GM12878 (cell line): ENCODE data around the gene KCTD17. TPM values are rescaled to one million over a fixed set of nuclear protein-coding genes. Genes with fewer than 3 reads are reported as not detected.

Experiments used
- ATAC-seq: fragments of 200-7000 bp; cut with Tn5 transposase; 3 replicates; pipeline ENCODE4 v1.9.1; 2020; ENCODE audit warnings: mild to moderate bottlenecking, moderate library complexity
- BruUV-seq: library from RNA; stranded (reverse); fragments of 400-500 nt; replicated peaks from 2 replicates; lab custom pipeline; 2021; lab: Mats Ljungman, UMichigan
- CTCF ChIA-PET: fragments of 300-600 bp; sonication (Branson Sonifier 250); formaldehyde crosslinking; extraction: SDS; loops from one replicate; lab custom pipeline; 2021; ENCODE audit warnings: inconsistent platforms; lab: Yijun Ruan, JAX
- POLR2A ChIA-PET: fragments of 350-600 bp; formaldehyde crosslinking; extraction: SDS; loops from one replicate; lab custom pipeline; 2021; ENCODE audit warnings: inconsistent platforms; lab: Charles Lee
- RAD21 ChIA-PET: fragments of 300-600 bp; sonication (Branson Sonifier 250); formaldehyde crosslinking; loops from one replicate; lab custom pipeline; 2023; ENCODE audit warnings: antibody characterized with exemption; ENCODE audit not compliant: unreplicated experiment; lab: Charles Lee
- SMC1A ChIA-PET: fragments of 300-600 bp; sonication (Branson Sonifier 250); formaldehyde crosslinking; loops from one replicate; lab custom pipeline; 2023; ENCODE audit not compliant: unreplicated experiment, uncharacterized antibody; lab: Charles Lee
- DNase-seq: peaks from one replicate; pipeline ENCODE4 v3.0.0-alpha.2; 2011; ENCODE audit warnings: low read depth, low spot score
- FAIRE-seq: peaks from 3 replicates; lab custom pipeline; 2011; peaks lifted over from hg19 to GRCh38; lab: Jason Lieb, UNC
- H2AFZ ChIP-seq: 2 replicates; pipeline ENCODE4 v1.6.0; 2011; ENCODE audit warnings: low read depth, low read length, control low read depth; ENCODE audit not compliant: control insufficient read depth
- H3K27ac ChIP-seq: 2 replicates; pipeline ENCODE4 v1.5.1; 2011; ENCODE audit warnings: control low read depth; ENCODE audit not compliant: control insufficient read depth, insufficient read depth
- H3K27me3 ChIP-seq, 2 experiments: replicated peaks in 1 of 2; 2 replicates each; pipeline versions ENCODE4 v1.6.0 to v1.6.1; 2011; ENCODE audit warnings: low read length in 1 of 2; ENCODE audit not compliant: control insufficient read depth in 2 of 2, insufficient read depth in 2 of 2
- H3K36me3 ChIP-seq, 2 experiments: 2 replicates each; pipeline ENCODE4 v1.5.1; 2011; ENCODE audit warnings: low read length in 1 of 2; ENCODE audit not compliant: control insufficient read depth in 2 of 2, insufficient read depth in 2 of 2
- H3K4me1 ChIP-seq: 2 replicates; pipeline ENCODE4 v1.6.1; 2011; ENCODE audit warnings: mild to moderate bottlenecking, low read length, moderate library complexity, mixed read lengths; ENCODE audit not compliant: control insufficient read depth, insufficient read depth
- H3K4me2 ChIP-seq: 2 replicates; pipeline ENCODE4 v1.6.0; 2011; ENCODE audit warnings: control low read depth; ENCODE audit not compliant: control insufficient read depth, insufficient read depth
- H3K4me3 ChIP-seq: fragments of 200-600 bp; sonication (generic); 2 replicates; pipeline ENCODE4 v1.5.1; 2016
- H3K79me2 ChIP-seq: 2 replicates; pipeline ENCODE4 v1.6.0; 2011; ENCODE audit warnings: low read length; ENCODE audit not compliant: control insufficient read depth, insufficient read depth
- H3K9ac ChIP-seq: 2 replicates; pipeline ENCODE4 v1.8.0; 2011; ENCODE audit warnings: low read length, control low read depth, mixed read lengths; ENCODE audit not compliant: control insufficient read depth, insufficient read depth
- H3K9me3 ChIP-seq: replicated peaks from 3 replicates; pipeline ENCODE4 v1.5.1; 2011; ENCODE audit warnings: mild to moderate bottlenecking, low read length; ENCODE audit not compliant: control insufficient read depth, insufficient read depth
- H4K20me1 ChIP-seq: 2 replicates; pipeline ENCODE4 v1.6.0; 2011; ENCODE audit not compliant: control insufficient read depth, insufficient read depth
- CEBPB ChIP-seq, 2 experiments: fragments of 150-350 bp in 1 of 2; IDR thresholded peaks; 2 replicates each; pipeline ENCODE4 v1.6.1; 2012 to 2014; ENCODE audit warnings: low read depth in 2 of 2, low read length in 2 of 2, borderline replicate concordance in 1 of 2, inconsistent platforms in 1 of 2
- FOXK2 ChIP-seq: fragments of 450-650 bp; IDR thresholded peaks from 2 replicates; pipeline ENCODE4 v1.6.1; 2017; ENCODE audit warnings: mild to moderate bottlenecking, moderate library complexity
- IKZF1 ChIP-seq: fragments of 450-650 bp; conservative IDR thresholded peaks from 2 replicates; pipeline ENCODE4 v1.6.1; 2017; ENCODE audit warnings: antibody characterized with exemption, mild to moderate bottlenecking
- MEF2A ChIP-seq: IDR thresholded peaks from 2 replicates; pipeline ENCODE4 v1.6.1; 2011; ENCODE audit warnings: low read depth, mild to moderate bottlenecking, low read length, moderate library complexity; ENCODE audit not compliant: insufficient read depth
- RBBP5 ChIP-seq: fragments of 200-600 bp; sonication (generic); conservative IDR thresholded peaks from 2 replicates; pipeline ENCODE4 v1.6.1; 2016
- SIX5 ChIP-seq: IDR thresholded peaks from 2 replicates; pipeline ENCODE4 v1.6.1; 2011; ENCODE audit warnings: mild to moderate bottlenecking, low read depth, low read length, moderate library complexity; ENCODE audit not compliant: severe bottlenecking
- SUPT20H ChIP-seq: IDR thresholded peaks from 2 replicates; pipeline ENCODE4 v1.6.1; 2011; ENCODE audit warnings: low read depth, mild to moderate bottlenecking, low read length, moderate library complexity, borderline replicate concordance; ENCODE audit not compliant: control insufficient read depth
- WGBS: methylation state at CpG from one replicate; pipeline ENCODE4 v1.1.6; 2016; ENCODE audit warnings: low lambda C conversion rate; ENCODE audit not compliant: insufficient replicate concordance, insufficient coverage; ENCODE audit errors: missing lambda C conversion rate; 5-methylcytosine and 5-hydroxymethylcytosine counted together
- in situ Hi-C: fragments of 300-500 bp; cut with MboI; formaldehyde crosslinking; loops from 9 replicates; pipeline ENCODE4 v1.14.3; 2018; ENCODE audit warnings: mixed read lengths
- intact Hi-C: fragments of 100-400 bp; cut with micrococcal nuclease; formaldehyde crosslinking; loops from one replicate; pipeline ENCODE4 v1.14.2; 2022; ENCODE audit not compliant: unreplicated experiment
- polyA plus RNA-seq, 11 experiments: library from polyadenylated mRNA; depleted of rRNA in 4 of 11; unstranded in 6 of 11; stranded (reverse) in 5 of 11; fragments of >200 nt; fragmentation: Nextera tagmentation in 4 of 11; fragmentation: Illumina TruSeq in 1 of 11; extraction: Ambion mirVana in 4 of 11; extraction: Trizol in 1 of 11; gene quantifications; 1 replicate in 1 of 11; 2 replicates in 10 of 11; pipeline versions ENCODE4 v1.2.1 to v1.2.3, GENCODE V29; 2011 to 2016; ENCODE audit warnings: inconsistent platforms in 2 of 11, missing spikeins in 2 of 11, low read depth in 1 of 11
- total RNA-seq, 4 experiments: library from RNA; depleted of rRNA in 3 of 4; stranded (reverse); fragments of >200 nt in 3 of 4; fragmentation: Illumina TruSeq in 1 of 4; extraction: Trizol in 1 of 4; gene quantifications; 2 replicates each; pipeline versions ENCODE4 v1.2.1 to v1.2.3, GENCODE V29; 2013 to 2021
- TF ChIP-seq, protein P1 (sequence below): IDR thresholded peaks from 2 replicates; pipeline ENCODE4 v1.6.1; 2012; ENCODE audit warnings: mild to moderate bottlenecking, low read depth, low read length
- TF ChIP-seq, protein P2 (sequence below): fragments of 450-650 bp; IDR thresholded peaks from 2 replicates; pipeline ENCODE4 v1.6.1; 2016; ENCODE audit warnings: mild to moderate bottlenecking
- TF ChIP-seq, protein P3 (sequence below): fragments of 150-350 bp; IDR thresholded peaks from 2 replicates; pipeline ENCODE4 v1.6.1; 2014; ENCODE audit warnings: mild to moderate bottlenecking, low read depth, low read length

Gene KCTD17
- total and polyA plus RNA-seq, 10 of the 15 experiments (the other 5 are each of a cell fraction or from before 2014, with no cell fraction given) = 0.16 to 18.4 (median 10.1) TPM; not detected in 1

DNA sequence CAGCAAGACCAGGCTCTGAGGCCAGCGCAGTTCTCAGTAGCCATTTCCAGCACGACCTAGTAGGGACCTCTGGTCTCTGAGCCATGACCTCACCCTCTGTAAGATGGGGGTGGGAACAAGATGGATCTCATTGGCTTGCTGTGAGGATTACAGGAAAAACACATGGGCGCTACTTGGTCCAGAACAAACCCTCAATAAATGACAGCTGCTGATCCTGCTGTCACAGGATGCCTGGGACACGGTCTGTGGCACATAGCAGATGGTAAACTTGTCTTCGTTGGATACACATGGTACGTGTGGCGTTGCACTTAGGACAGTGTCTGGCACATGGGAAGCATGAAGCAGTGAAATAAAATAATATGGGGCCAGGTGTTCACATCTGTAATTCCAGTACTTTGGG is 4.5 kb upstream of the KCTD17 start:
- in situ Hi-C loops = no loop called here
- ChIA-PET CTCF (interaction anchor here (0.7 to 4.6 kb wide), 10 partner anchors 14 to 213 kb away, joined by 3 to 27 read pairs (median 4); no protein-coding TSS in a partner anchor), RAD21 (interaction anchor here (1.3 kb wide), 1 partner anchor 115 kb away, joined by 3 read pairs; no protein-coding TSS in a partner anchor), SMC1A (interaction anchor here (1.4 kb wide), 1 partner anchor 153 kb away, joined by 3 read pairs; no protein-coding TSS in a partner anchor), POLR2A (no interaction called here)
- Histone ChIP-seq H3K9me3 (no peaks in the 10 kb centered on the region), H4K20me1 (no peaks in the 10 kb centered on the region), H3K4me1 (peaks cover 10% of the 10 kb centered on the region), H2AFZ (no peak overlapping the region), H3K36me3 (no peaks in the 10 kb centered on the region), H3K4me3 (no peak overlapping the region), H3K9ac (no peak overlapping the region), H3K4me2 (no peak overlapping the region), H3K27me3 (peaks cover 0 to 2% of the 10 kb centered on the region in 2 experiments; a peak in 1 of 4 replicates), H3K27ac (no peak overlapping the region), H3K79me2 (no peaks in the 10 kb centered on the region)
- no peak for FAIRE-seq
- no peak for DNase-seq
- intact Hi-C loops = loop anchor here (10.0 kb wide), 1 partner anchor 192 kb away; no protein-coding TSS in a partner anchor
- WGBS = 57% methylated on average over 7 of the region's 7 CpGs
- no peak for ATAC-seq
- no TSS peak for BruUV-seq
- TF ChIP-seq, protein P1, sequence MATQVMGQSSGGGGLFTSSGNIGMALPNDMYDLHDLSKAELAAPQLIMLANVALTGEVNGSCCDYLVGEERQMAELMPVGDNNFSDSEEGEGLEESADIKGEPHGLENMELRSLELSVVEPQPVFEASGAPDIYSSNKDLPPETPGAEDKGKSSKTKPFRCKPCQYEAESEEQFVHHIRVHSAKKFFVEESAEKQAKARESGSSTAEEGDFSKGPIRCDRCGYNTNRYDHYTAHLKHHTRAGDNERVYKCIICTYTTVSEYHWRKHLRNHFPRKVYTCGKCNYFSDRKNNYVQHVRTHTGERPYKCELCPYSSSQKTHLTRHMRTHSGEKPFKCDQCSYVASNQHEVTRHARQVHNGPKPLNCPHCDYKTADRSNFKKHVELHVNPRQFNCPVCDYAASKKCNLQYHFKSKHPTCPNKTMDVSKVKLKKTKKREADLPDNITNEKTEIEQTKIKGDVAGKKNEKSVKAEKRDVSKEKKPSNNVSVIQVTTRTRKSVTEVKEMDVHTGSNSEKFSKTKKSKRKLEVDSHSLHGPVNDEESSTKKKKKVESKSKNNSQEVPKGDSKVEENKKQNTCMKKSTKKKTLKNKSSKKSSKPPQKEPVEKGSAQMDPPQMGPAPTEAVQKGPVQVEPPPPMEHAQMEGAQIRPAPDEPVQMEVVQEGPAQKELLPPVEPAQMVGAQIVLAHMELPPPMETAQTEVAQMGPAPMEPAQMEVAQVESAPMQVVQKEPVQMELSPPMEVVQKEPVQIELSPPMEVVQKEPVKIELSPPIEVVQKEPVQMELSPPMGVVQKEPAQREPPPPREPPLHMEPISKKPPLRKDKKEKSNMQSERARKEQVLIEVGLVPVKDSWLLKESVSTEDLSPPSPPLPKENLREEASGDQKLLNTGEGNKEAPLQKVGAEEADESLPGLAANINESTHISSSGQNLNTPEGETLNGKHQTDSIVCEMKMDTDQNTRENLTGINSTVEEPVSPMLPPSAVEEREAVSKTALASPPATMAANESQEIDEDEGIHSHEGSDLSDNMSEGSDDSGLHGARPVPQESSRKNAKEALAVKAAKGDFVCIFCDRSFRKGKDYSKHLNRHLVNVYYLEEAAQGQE = no peak
- TF ChIP-seq SUPT20H (no peak), MEF2A (no peak), IKZF1 (no peak), RBBP5 (no peak), FOXK2 (no peak), SIX5 (no peak), CEBPB (IDR thresholded peaks at IDR 0.05; ENCODE audit: borderline replicate concordance in 1 of 2, low read depth in 2 of 2, low read length in 2 of 2) (no peak)
- TF ChIP-seq, protein P2, sequence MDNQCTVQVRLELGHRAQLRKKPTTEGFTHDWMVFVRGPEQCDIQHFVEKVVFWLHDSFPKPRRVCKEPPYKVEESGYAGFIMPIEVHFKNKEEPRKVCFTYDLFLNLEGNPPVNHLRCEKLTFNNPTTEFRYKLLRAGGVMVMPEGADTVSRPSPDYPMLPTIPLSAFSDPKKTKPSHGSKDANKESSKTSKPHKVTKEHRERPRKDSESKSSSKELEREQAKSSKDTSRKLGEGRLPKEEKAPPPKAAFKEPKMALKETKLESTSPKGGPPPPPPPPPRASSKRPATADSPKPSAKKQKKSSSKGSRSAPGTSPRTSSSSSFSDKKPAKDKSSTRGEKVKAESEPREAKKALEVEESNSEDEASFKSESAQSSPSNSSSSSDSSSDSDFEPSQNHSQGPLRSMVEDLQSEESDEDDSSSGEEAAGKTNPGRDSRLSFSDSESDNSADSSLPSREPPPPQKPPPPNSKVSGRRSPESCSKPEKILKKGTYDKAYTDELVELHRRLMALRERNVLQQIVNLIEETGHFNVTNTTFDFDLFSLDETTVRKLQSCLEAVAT = no peak
- TF ChIP-seq, protein P3, sequence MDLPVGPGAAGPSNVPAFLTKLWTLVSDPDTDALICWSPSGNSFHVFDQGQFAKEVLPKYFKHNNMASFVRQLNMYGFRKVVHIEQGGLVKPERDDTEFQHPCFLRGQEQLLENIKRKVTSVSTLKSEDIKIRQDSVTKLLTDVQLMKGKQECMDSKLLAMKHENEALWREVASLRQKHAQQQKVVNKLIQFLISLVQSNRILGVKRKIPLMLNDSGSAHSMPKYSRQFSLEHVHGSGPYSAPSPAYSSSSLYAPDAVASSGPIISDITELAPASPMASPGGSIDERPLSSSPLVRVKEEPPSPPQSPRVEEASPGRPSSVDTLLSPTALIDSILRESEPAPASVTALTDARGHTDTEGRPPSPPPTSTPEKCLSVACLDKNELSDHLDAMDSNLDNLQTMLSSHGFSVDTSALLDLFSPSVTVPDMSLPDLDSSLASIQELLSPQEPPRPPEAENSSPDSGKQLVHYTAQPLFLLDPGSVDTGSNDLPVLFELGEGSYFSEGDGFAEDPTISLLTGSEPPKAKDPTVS = no peak
